ENCODE measurements around the gene USP22. TPM values are rescaled to one million over a fixed set of nuclear protein-coding genes. Genes with fewer than 3 reads are reported as not detected.
A peak's percentile ranks its signal among the peaks of the same experiment; 100 is the strongest.

USP22 gene
- total RNA-seq, 5 donors from 2014 or later (not counting 1 experiment from before 2014, with no cell fraction given): 128 to 184 (median 136) TPM

DNA sequence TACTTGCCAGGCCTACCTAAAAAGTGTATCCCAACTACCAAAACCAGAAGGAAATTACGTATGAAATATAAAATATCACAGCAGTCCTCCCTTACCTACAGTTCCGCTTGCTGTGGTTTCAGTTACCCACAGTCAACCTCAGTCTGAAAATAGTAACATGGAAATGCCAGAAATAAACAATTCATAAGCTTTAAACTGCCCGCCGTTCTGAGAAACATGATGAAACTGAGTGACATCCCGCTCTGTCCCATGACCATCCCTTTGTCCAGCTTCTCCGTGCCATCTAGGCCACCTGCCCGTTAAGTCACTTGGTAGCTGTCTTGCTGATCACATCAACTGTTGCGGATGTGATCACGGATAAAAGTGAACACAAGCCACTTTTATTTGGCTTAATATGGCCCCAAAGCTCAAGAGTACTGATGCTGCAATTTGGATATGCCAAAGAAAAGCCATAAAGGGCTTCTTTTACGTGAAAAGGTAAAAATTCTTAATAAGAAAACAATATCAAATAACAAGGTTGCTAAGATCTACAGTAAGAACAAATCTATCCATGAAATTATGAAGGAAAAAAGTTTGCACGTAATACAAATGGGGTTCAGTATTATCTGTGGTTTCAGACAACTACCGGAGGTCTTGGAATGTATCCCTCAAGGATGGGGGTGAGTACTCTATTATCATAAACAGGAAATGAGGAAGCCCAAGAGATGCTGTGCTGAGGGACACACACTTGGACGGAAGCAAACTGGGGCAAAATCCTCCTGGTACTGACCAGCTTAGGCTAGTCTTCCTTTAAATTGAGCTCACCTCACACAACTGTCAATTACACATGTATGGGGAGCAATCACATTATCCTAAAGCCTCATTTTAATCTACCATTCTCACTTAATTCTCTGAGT lies 8.2 kb downstream of the USP22 start:
- Mint-ChIP-seq H3K27me3 (no peaks in the 10 kb centered on the region), H3K36me3 (peaks cover 2% of the 10 kb centered on the region), H3K9me3 (no peaks in the 10 kb centered on the region), H3K4me3 (peak overlapping the region; percentile 74 to 78 (median 77)), H3K27ac (peak overlapping the region; percentile 86 to 88), H3K4me1 (peaks cover 76 to 89% (median 83%) of the 10 kb centered on the region in 3 donors)
- 3% methylated on average over 7 of the region's 13 CpGs for WGBS (ENCODE audit: insufficient coverage)
- peaks cover 71 to 72% of the 10 kb centered on the region in 2 experiments for H3K4me1 ChIP-seq (ENCODE audit: control insufficient read depth in 1 of 2, extremely low read depth in 1 of 2, insufficient read depth in 2 of 2, low read length in 2 of 2)
- ChIA-PET POLR2A (interaction anchor here (0.6 to 1.4 kb wide), 3 partner anchors 9 to 249 kb away, joined by 4 to 8 read pairs (median 5); partner anchors contain the start of gene USP22 (in 1 of the 2)), CTCF (interaction anchor here (0.6 to 2.3 kb wide), 7 partner anchors 9 to 710 kb away, joined by 3 to 15 read pairs (median 4); partner anchors contain the start of gene USP22 (in 1 of the 2))
- H3K27ac ChIP-seq (ENCODE audit: low read length): peak overlapping the region; percentile 64
- ATAC-seq (replicated peaks in 1 of 4) (peak; percentile 78 to 90 (median 82)), DNase-seq (peak in 9 of 35 experiments; percentile 11 to 70 (median 22))
- H3K27me3 ChIP-seq (replicated peaks in 1 of 2; ENCODE audit: control insufficient read depth in 2 of 2, extremely low read depth in 1 of 2, insufficient read depth in 2 of 2, low read length in 1 of 2): no peaks in the 10 kb centered on the region
- no peaks in the 10 kb centered on the region for H3K9me3 ChIP-seq
- peak overlapping the region; percentile 12 to 22 for H3K4me3 ChIP-seq (ENCODE audit: control insufficient read depth in 1 of 2, extremely low read depth in 1 of 2, low read length in 1 of 2)
- peaks cover 0 to 18% of the 10 kb centered on the region in 2 donors for H3K36me3 ChIP-seq (ENCODE audit: control insufficient read depth in 2 of 2, extremely low read depth in 1 of 2, insufficient read depth in 1 of 2, low read length in 1 of 2)

- Histone ChIP-seq H3K27me3 (replicated peaks in 1 of 2; ENCODE audit: control insufficient read depth in 2 of 2, extremely low read depth in 1 of 2, insufficient read depth in 2 of 2, low read length in 1 of 2) (no peaks in the 10 kb centered on the region), H3K4me3 (ENCODE audit: control insufficient read depth in 1 of 2, extremely low read depth in 1 of 2, low read length in 1 of 2) (no peak overlapping the region), H3K27ac (ENCODE audit: low read length) (no peak overlapping the region), H3K9me3 (no peaks in the 10 kb centered on the region), H3K4me1 (ENCODE audit: control insufficient read depth in 1 of 2, extremely low read depth in 1 of 2, insufficient read depth in 2 of 2, low read length in 2 of 2) (peaks cover 69 to 71% of the 10 kb centered on the region in 2 experiments), H3K36me3 (ENCODE audit: control insufficient read depth in 2 of 2, extremely low read depth in 1 of 2, insufficient read depth in 1 of 2, low read length in 1 of 2) (peaks cover 0 to 20% of the 10 kb centered on the region in 2 donors)
- Mint-ChIP-seq H3K9me3 (no peaks in the 10 kb centered on the region), H3K4me1 (peaks cover 88 to 93% (median 89%) of the 10 kb centered on the region in 3 donors), H3K4me3 (peak overlapping the region in 2 of 3 donors; percentile 32 to 77), H3K27ac (peak overlapping the region in 1 of 2 donors; percentile 60), H3K36me3 (no peaks in the 10 kb centered on the region), H3K27me3 (no peaks in the 10 kb centered on the region)
- POLR2A ChIA-PET: interaction anchor here (0.6 to 1.4 kb wide), 3 partner anchors 11 to 183 kb away, joined by 3 to 8 read pairs (median 4); no protein-coding TSS in a partner anchor
- 70% methylated on average over 2 of the region's 2 CpGs for WGBS (ENCODE audit: insufficient coverage)
- ATAC-seq (replicated peaks in 1 of 4) (no peak), DNase-seq (no peak)
- CTCF ChIA-PET: interaction anchor here in 1 of 2 donors (2.3 kb wide), 1 partner anchor 10 kb away, joined by 15 read pairs; the partner anchor contains the start of gene USP22
Observed at GRCh38 chr17:21033350-21033749, 9.5 kb downstream of the USP22 start.

- no peak for DNase-seq
- ChIA-PET POLR2A (interaction anchor here in 1 of 2 donors (0.8 kb wide), 1 partner anchor 11 kb away, joined by 4 read pairs; the partner anchor contains the start of gene USP22), CTCF (interaction anchor here (0.6 to 1.4 kb wide), 2 partner anchors 11 to 88 kb away, joined by 3 to 5 read pairs; partner anchors contain the start of gene USP22 (in 1 of the 2))
- peaks cover 57 to 65% of the 10 kb centered on the region in 2 experiments for H3K4me1 ChIP-seq (ENCODE audit: control insufficient read depth in 1 of 2, extremely low read depth in 1 of 2, insufficient read depth in 2 of 2, low read length in 2 of 2)
- H3K4me3 ChIP-seq (ENCODE audit: control insufficient read depth in 1 of 2, extremely low read depth in 1 of 2, low read length in 1 of 2): no peak overlapping the region
- peaks cover 8 to 24% of the 10 kb centered on the region in 2 donors for H3K36me3 ChIP-seq (ENCODE audit: control insufficient read depth in 2 of 2, extremely low read depth in 1 of 2, insufficient read depth in 1 of 2, low read length in 1 of 2)
- ATAC-seq (replicated peaks in 1 of 4): no peak
- H3K27ac ChIP-seq (ENCODE audit: low read length): no peak overlapping the region
- Mint-ChIP-seq H3K36me3 (peaks cover 4% of the 10 kb centered on the region), H3K9me3 (no peaks in the 10 kb centered on the region), H3K27me3 (no peaks in the 10 kb centered on the region), H3K4me3 (peak overlapping the region in 1 of 3 donors; percentile 77), H3K27ac (no peak overlapping the region), H3K4me1 (peaks cover 77 to 89% (median 87%) of the 10 kb centered on the region in 3 donors)
- 72% methylated on average over 6 of the region's 8 CpGs for WGBS (ENCODE audit: insufficient coverage)
- no peaks in the 10 kb centered on the region for H3K27me3 ChIP-seq (replicated peaks in 1 of 2; ENCODE audit: control insufficient read depth in 2 of 2, extremely low read depth in 1 of 2, insufficient read depth in 2 of 2, low read length in 1 of 2)
- H3K9me3 ChIP-seq: no peaks in the 10 kb centered on the region
Observed at GRCh38 chr17:21031756-21032396, 10.9 kb downstream of the USP22 start.

- WGBS (ENCODE audit: insufficient coverage): no CpG with 5 or more reads among the region's 7 CpGs
- CTCF ChIA-PET: no interaction called here
- Histone ChIP-seq H3K27ac (ENCODE audit: low read length) (no peak overlapping the region), H3K9me3 (no peaks in the 10 kb centered on the region), H3K36me3 (ENCODE audit: control insufficient read depth in 2 of 2, extremely low read depth in 1 of 2, insufficient read depth in 1 of 2, low read length in 1 of 2) (peaks cover 10 to 37% of the 10 kb centered on the region in 2 donors), H3K27me3 (replicated peaks in 1 of 2; ENCODE audit: control insufficient read depth in 2 of 2, extremely low read depth in 1 of 2, insufficient read depth in 2 of 2, low read length in 1 of 2) (no peaks in the 10 kb centered on the region), H3K4me1 (ENCODE audit: control insufficient read depth in 1 of 2, extremely low read depth in 1 of 2, insufficient read depth in 2 of 2, low read length in 2 of 2) (peaks cover 45 to 52% of the 10 kb centered on the region in 2 experiments), H3K4me3 (ENCODE audit: control insufficient read depth in 1 of 2, extremely low read depth in 1 of 2, low read length in 1 of 2) (no peak overlapping the region)
- Mint-ChIP-seq H3K9me3 (no peaks in the 10 kb centered on the region), H3K4me1 (peaks cover 68 to 84% (median 82%) of the 10 kb centered on the region in 3 donors), H3K36me3 (peaks cover 10% of the 10 kb centered on the region), H3K4me3 (peak overlapping the region in 1 of 3 donors; percentile 28), H3K27ac (no peak overlapping the region), H3K27me3 (no peaks in the 10 kb centered on the region)
- POLR2A ChIA-PET: interaction anchor here in 1 of 2 donors (0.6 kb wide), 1 partner anchor 12 kb away, joined by 4 read pairs; the partner anchor contains the start of gene USP22
- no peak for DNase-seq
- no peak for ATAC-seq (replicated peaks in 1 of 4)
Observed at GRCh38 chr17:21030375-21030774, 12.4 kb downstream of the USP22 start.

GRCh38 chr17:21029515-21029914 lies 13.3 kb downstream of the USP22 start:
- Histone ChIP-seq H3K4me3 (ENCODE audit: control insufficient read depth in 1 of 2, extremely low read depth in 1 of 2, low read length in 1 of 2) (no peak overlapping the region), H3K27me3 (replicated peaks in 1 of 2; ENCODE audit: control insufficient read depth in 2 of 2, extremely low read depth in 1 of 2, insufficient read depth in 2 of 2, low read length in 1 of 2) (no peaks in the 10 kb centered on the region), H3K9me3 (no peaks in the 10 kb centered on the region), H3K4me1 (ENCODE audit: control insufficient read depth in 1 of 2, extremely low read depth in 1 of 2, insufficient read depth in 2 of 2, low read length in 2 of 2) (peaks cover 37 to 48% of the 10 kb centered on the region in 2 experiments), H3K27ac (ENCODE audit: low read length) (no peak overlapping the region), H3K36me3 (ENCODE audit: control insufficient read depth in 2 of 2, extremely low read depth in 1 of 2, insufficient read depth in 1 of 2, low read length in 1 of 2) (peaks cover 10 to 45% of the 10 kb centered on the region in 2 donors)
- ChIA-PET CTCF (no interaction called here), POLR2A (no interaction called here)
- H3K27me3 Mint-ChIP-seq: no peaks in the 10 kb centered on the region
- H3K36me3 Mint-ChIP-seq: peaks cover 15% of the 10 kb centered on the region
- no peak overlapping the region for H3K4me3 Mint-ChIP-seq
- H3K27ac Mint-ChIP-seq: peak overlapping the region in 1 of 2 donors; percentile 23
- H3K9me3 Mint-ChIP-seq: no peaks in the 10 kb centered on the region
- ATAC-seq (replicated peaks in 1 of 4) (no peak), DNase-seq (no peak)
- H3K4me1 Mint-ChIP-seq: peaks cover 68 to 83% (median 82%) of the 10 kb centered on the region in 3 donors
- WGBS (ENCODE audit: insufficient coverage): no CpG with 5 or more reads among the region's 2 CpGs

- no peak overlapping the region for H3K4me3 ChIP-seq (ENCODE audit: control insufficient read depth in 1 of 2, extremely low read depth in 1 of 2, low read length in 1 of 2)
- ChIA-PET POLR2A (no interaction called here), CTCF (interaction anchor here in 1 of 2 donors (0.6 kb wide), 1 partner anchor 111 kb away, joined by 8 read pairs; no protein-coding TSS in a partner anchor)
- Mint-ChIP-seq H3K9me3 (no peaks in the 10 kb centered on the region), H3K27me3 (no peaks in the 10 kb centered on the region), H3K4me3 (no peak overlapping the region), H3K27ac (peak overlapping the region in 1 of 2 donors; percentile 68), H3K36me3 (peaks cover 19% of the 10 kb centered on the region), H3K4me1 (peaks cover 68 to 83% (median 82%) of the 10 kb centered on the region in 3 donors)
- DNase-seq (no peak), ATAC-seq (replicated peaks in 1 of 4) (no peak)
- WGBS (ENCODE audit: insufficient coverage): no CpG with 5 or more reads among the region's 7 CpGs
- H3K4me1 ChIP-seq (ENCODE audit: control insufficient read depth in 1 of 2, extremely low read depth in 1 of 2, insufficient read depth in 2 of 2, low read length in 2 of 2): peaks cover 36 to 48% of the 10 kb centered on the region in 2 experiments
- peaks cover 10 to 50% of the 10 kb centered on the region in 2 donors for H3K36me3 ChIP-seq (ENCODE audit: control insufficient read depth in 2 of 2, extremely low read depth in 1 of 2, insufficient read depth in 1 of 2, low read length in 1 of 2)
- H3K27me3 ChIP-seq (replicated peaks in 1 of 2; ENCODE audit: control insufficient read depth in 2 of 2, extremely low read depth in 1 of 2, insufficient read depth in 2 of 2, low read length in 1 of 2): no peaks in the 10 kb centered on the region
- no peaks in the 10 kb centered on the region for H3K9me3 ChIP-seq
- no peak overlapping the region for H3K27ac ChIP-seq (ENCODE audit: low read length)
Observed at GRCh38 chr17:21029036-21029435, 13.8 kb downstream of the USP22 start.

Measured in T-cell (primary cell).